HG02678 (cell line): ENCODE results near the gene ERCC3.
A peak's percentile ranks its signal among the peaks of the same experiment; 100 is the strongest.
"Not testable (repeated sequence)": the region's sequence is repeated elsewhere in the genome, so short reads cannot be mapped to it uniquely, and the experiment has no call there.

Source experiments
- ATAC-seq: cut with Tn5 transposase; IDR thresholded peaks from one replicate; pipeline ENCODE4 v1.9.1; 2021; ENCODE audit warnings: mild to moderate bottlenecking, moderate library complexity; ENCODE audit not compliant: unreplicated experiment

Gene ERCC3

DNA sequence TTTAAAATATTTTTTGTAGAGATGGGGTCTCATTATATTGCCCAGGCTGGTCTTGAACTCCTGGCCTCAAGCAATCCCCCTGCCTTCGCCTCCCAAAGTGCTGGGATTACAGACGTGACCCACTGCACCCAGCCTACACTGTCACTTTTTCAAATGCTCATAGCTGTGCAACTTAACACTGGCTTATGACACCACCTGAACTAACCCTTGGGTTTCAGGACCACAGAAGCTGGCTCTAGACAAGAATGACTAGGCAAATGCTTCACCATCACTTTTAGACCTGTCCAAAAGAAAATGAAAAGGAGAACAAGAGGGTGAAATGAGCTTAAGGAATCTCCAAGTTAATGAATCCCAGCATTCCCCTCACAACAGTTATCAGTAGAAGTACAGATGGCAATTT, 13.3 kb downstream of the ERCC3 start:
- no peak for ATAC-seq

DNA sequence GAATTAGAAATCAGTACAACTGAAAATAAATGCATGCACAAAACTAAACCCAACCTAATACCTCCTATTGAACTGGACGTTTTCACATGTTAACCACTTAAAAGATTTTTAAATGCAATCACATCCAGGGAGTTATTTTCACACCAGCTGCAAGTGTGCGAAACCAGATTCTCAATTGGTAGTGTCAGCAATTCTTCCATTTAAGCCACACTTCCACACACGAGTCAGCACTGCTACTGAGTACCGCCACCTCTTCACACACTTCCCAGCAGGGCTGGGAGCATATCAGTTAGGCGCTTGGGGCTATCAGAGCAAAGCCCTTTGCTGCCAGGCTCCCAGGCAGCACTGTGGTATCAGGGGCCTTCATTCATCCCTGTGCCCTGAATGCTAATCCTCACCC, 14.2 kb downstream of the ERCC3 start:
- ATAC-seq = no peak

DNA sequence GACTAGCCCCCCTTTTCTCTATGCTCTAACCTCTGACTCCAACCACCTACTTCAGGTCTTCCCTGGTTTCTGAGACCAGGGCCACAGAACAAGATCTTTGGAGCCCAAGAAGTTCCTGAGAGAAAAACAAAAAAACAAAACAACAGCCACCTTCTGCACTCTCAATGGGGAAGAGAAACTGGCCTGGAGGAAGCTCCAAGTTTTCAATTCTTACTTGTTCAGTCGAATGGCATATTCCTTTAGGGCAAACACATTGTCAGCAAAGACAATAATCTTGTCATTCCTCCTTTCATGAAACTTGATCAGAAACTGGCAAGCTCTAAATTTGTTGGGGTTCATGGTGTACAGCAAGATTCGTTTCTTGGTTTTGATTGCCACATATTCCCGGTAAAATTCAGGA, 15.0 kb downstream of the ERCC3 start:
- ATAC-seq = no peak

DNA sequence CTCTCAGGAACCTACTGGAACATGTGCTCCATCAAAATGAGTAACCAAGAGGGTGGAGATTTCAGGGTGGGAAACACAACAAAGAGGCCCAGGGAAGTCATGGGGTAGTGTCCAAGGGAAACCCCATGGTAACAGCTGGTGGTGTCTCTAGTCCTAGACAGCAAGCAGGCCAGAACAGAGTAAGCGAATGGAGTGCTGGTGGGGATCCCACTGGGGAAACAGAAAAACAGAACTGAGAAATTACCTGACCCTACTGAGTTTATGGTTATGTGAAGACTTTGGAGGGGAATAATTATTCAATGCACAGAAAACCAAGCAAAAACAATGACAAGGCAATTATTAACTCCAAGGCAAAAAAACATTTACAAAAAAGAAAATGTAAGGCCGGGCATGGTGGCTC, 16.9 kb downstream of the ERCC3 start:
- ATAC-seq = peak; percentile 93

DNA sequence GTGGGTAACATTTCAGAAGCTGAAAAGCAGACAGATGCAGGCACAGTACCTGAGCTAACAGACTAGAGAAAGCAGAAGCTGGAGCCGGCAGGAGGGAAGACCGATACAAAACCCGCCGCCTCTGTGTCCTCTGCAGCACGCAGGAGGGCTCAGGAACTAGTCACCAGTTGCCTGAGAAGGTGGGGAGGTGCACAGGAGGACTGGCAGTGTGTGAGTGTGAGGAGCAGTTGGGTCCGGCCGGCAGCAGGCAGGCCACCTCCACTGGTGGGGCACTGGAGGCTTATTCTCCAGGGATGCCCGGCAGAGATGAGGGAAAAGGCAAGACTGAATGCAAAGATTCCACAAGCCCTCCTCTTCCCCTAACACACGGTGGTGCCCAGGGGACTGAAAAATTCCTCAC, 18.2 kb downstream of the ERCC3 start:
- ATAC-seq = no peak

DNA sequence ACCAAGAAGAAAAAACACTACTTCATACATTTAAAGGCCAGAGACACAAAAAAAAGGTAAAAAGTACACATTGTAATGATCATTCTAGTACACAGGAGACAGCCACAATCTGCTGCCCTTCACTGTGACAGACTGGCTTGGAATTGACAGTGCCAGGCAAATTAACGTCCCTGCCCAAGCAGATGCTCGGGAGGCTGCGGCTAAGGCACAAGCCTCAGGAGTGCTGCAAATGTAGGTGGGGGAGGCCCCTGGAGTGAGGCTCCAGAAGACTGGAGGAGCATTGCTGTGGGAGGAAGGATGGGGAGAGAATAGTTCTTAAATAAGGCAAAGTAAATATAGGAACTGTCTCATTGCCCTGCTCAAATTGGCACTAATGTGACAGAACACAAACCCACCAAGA, 18.6 kb downstream of the ERCC3 start:
- ATAC-seq = no peak

DNA sequence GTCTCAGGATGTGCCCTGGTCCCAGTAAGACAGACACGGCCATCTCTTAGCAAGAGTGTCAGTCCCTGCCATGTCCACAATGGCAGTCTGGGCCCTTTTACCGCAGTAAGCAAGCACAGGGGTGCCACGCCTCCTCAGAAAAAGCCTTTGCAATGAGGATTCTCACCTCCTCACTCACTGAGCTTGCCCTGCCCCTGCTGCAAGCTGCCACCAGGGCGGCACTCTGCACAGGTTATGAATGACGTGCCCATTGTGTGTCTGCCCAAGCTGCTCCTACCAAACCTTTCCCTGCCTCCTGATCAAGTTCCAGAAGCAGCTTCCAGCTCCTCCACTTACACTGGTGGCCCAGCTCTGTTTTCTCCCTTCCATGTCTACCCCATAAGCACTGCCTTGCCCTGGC, 23.3 kb downstream of the ERCC3 start:
- ATAC-seq = no peak

DNA sequence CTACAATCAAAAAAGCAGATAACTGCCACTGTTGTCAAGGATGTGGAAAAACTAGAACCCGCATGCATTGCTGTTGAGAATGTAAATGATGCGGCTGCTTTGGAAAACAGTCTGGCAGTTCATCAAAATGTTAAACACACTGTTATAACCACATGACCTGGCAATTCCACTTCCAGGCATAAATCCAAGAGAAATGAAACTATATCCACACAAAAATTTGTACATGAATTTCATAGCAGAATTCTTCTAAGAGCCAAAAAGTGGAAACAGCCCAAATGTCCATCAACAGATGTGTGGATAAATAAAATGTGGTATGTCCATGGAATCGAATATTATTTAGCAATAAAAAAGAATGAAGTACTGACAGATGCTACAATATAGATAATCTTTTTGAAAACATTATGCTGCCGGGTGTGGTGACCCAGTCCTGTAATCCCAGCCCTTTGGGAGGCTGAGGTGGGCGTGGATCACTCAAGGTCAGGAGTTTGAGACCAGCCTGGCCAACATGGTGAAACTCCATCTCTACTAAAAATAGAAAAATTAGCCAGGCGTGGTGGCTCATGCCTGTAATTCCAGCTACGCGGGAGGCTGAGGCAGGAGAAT, 32.0 kb downstream of the ERCC3 start:
- no peak for ATAC-seq

DNA sequence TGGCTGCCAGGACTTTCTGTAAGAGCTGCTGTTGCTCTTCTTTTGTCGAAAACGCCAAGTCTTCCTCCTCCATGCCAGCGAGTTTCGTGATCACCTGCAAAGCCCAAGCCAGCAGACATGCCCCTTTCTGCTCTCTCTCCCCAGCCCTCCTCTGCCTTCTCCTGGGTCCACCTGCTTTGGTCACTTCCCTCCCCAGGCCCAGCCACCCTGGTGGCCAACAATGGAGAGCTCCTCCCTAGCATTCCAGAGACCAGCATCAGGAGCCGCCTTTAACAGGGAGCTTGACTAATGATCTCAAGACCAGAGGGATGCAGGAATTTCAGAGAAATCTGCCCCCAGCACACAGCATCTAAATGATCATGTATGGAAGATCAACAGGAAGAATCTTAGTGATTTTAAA, 34.6 kb downstream of the ERCC3 start:
- ATAC-seq = no peak

DNA sequence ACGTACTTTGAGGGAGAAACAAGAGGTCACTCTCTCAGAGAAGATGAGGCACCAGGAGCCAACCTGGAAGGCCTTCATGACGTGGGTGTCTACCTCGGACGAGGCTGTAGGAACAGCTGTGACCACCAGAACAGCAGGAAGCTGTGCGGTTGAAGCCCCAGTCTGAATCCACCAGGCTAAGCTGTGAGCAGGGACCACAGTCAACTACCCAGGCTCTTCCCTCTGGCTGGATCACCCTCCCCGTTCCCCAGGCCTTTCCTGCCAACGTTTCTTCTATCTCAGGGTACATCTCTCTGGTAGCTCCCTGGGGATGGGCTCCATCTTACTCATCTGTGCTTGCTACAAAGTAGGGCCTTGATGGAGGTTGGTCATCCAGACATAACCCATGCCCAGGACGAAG, 37.1 kb downstream of the ERCC3 start:
- ATAC-seq = no peak

DNA sequence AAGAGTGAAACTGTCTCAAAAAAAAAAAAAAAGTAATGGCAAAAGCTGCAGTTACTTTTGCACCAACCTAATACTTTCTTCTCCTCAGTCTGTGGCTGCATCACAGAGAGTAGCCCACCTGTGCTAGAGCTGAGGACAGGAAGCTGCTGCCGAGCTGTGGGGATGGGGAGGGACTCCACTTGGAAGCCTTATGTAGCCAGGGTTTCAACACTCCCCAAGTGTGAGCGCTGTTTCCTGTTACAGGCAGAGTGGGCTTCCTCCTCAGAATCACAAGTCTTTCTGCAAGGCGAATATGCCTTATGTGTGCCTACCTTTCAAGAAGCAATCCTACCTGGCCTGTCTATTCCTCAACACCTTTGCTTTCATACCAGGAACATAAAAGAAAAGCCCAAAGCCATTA, 37.6 kb downstream of the ERCC3 start:
- no peak for ATAC-seq

DNA sequence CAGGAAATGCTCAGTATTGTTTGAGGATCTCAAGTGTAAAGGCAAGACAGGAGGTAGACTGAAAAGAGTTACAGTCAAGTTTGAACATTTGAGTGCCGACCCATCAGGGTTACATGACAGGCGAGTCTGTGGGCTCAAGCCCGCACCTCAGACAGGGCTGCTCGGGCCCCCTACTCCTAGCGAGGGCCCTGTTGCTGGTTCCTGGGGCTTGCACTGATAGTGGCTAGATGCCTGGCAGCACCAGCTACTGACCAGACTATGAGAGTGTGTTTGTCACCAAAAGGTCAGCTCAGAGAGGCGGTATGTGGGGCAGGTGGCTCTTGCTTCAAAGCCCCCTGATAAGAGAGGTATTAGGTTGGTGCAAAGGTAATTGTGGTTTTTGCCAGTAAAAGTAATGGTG, 38.2 kb downstream of the ERCC3 start:
- ATAC-seq = no peak

DNA sequence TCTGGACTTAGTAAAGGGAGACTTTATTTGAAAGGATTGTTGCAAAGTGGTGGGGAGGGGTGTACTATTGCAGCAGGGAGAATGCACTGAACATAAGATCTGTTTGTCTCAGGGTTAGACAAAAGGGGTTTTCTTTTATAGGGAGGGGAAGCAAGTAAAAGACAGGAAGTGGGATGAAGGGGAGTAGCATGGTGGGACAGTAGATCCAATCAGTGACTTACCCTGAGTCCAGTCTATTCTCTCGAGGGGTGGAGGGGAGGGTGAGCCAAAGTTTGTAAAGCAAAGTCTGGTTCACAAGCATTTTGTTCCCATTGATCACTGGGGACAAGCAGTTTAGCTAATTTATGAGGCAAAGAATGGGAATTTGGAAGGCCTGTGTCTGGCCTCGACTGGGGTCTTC, 38.8 kb downstream of the ERCC3 start:
- no peak for ATAC-seq

DNA sequence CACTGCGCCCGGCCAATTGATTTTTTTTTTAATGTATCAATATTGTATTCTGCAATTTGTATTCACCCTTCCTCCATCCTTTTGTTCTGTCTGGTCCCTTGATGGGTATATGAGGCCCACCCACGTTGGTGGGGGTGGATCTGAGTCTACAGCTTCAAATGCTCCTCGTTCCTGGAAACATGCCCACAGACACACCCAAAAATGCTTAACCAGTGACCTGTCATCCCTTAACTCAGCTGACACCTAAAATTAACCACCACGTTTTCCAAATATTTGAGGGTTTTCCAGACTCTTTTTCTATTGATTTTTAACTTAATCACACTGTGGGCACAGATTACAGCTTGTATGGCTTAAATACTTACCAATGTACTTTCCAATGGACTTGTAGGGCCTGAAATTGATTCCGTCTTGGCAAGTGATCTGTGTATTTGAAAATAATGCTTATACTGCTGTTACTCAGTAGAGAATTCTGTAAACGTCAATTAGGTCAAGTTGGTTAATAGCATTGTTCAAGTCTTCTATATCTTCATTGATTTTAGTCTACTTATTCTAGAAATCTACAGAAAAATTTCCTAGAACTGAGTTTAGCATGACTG, 39.5 kb downstream of the ERCC3 start:
- ATAC-seq = no peak

DNA sequence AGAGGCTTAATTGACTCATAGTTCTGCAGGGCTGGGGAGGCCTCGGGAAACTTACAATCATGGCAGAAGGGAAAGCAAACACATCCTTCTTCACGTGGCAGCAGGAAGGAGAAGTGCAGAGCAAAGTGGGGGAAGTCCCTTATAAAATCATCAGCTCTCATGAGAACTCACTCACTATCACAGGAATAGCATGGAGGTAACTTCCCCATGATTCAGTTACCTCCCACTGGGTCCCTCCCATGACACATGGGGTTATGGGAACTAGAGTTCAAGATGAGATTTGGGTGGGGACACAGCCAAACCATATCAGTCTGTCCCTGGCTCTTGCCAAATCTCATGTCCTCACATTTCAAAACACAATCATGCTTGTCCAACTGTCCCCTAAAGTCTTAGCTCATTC, 52.8 kb downstream of the ERCC3 start:
- ATAC-seq = not testable (repeated sequence)

DNA sequence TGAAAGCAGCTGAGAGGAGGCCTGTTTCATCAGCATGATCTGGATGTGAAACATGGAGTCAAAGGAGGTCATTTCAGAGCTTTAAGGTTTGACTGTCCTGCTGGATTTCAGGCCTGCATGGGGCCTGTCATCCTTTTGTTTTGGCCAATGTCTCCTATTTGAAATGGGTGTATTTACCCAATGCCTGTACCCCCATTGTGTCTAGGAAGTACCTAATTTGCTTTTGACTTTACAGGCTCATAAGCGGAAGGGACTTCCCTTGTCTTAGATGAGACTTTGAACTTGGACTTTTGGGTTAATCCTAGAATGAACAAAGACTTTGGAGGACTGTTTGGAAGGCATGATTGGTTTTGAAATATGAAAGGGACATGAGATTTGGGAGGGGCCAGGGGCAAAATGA, 54.5 kb downstream of the ERCC3 start:
- no peak for ATAC-seq

DNA sequence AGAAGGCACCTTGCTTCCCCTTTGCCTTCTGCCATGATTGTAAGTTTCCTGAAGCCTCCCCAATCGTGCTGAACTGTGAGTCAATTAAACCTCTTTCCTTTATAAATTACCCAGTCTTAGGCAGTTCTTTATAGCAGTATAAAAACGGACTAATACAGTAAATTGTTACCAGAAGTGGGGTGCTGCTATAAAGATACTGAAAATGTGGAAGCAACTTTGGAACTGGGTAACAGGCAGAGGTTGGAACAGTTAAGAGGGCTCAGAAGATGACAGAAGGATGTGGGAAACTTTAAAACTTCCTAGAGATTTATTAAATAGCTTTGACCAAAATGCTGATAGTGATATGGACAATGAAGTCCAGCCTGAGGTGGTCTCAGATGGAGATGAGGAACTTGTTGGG, 56.2 kb downstream of the ERCC3 start:
- ATAC-seq = not testable (repeated sequence)

DNA sequence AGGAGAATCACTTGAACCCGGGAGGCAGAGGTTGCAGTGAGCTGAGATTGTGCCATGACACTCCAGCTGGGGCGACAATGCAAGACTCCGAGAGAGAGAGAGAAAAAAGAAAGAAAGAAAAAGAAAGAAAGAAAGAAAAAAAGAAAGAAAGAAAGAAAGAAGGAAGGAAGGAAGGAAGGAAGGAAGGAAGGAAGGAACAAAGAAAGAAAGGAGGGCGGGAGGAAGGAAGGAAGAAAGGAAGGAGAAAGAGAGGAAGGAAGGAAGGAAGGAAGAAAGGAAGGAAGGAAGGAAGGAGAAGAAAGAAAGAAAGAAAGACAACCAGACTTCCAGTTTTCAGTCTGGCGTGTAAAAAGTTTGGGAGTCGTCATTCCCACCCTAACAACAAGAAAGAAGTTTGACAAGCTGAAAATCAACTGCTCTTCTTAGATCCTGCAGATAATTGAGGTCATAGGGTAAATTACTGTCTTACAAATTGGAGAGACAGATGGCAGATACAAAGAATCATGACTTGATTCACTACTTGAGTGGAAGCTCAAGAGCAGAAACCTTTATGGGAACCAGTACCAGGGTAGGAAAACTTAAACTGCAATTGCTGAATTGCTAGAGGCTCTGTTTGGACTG, 58.8 kb downstream of the ERCC3 start:
- no peak for ATAC-seq

DNA sequence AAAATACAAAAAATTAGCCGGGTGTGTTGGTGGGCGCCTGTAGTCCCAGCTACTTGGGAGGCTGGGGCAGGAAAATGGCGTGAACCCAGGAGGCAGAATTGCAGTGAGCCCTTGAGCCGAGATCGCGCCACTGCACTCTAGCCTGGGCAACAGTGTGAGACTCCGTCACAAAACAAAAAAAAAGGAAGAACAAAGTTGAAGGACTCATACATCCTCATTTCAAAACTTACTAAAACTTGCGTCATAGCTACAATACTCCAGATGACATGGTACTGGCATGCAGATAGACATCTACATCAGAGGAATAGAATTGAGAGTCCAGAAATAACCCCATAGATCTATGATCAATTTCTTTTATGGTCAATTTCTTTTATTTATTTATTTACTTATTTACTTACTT, 60.2 kb downstream of the ERCC3 start:
- no peak for ATAC-seq

DNA sequence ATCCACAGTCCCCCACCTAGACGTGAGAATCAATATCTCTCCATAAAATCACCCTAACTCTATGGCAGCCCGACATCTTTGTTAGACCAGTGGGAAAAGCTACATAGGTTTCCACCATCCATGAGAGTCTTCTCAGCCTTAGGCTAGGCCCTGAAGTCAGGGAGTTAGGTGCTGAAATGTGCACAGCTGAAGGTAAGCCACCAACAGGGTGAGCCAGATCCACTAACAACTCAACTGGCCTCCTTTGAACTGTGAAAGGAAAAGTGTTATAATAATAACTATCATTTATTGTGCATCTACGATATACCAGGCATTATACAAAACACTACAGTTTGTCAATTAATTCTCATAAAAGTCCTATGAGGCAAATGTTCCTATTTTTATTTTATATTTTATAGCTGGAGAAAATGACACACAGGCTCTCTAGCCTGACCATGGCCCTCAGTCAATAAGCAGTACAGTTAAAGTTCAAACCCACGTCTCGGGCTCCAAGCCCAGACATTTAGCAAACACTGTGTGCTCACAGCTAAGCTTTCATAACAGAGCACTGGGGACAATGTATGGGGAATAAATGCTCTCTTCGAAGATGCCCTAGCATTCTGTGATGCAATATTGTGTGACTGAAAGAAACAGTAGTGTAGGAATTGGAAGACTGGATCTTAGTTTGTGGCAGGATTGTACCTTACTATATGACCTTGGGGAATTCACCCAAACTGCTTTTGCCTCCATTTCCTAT, 62.6 kb downstream of the ERCC3 start:
- no peak for ATAC-seq

DNA sequence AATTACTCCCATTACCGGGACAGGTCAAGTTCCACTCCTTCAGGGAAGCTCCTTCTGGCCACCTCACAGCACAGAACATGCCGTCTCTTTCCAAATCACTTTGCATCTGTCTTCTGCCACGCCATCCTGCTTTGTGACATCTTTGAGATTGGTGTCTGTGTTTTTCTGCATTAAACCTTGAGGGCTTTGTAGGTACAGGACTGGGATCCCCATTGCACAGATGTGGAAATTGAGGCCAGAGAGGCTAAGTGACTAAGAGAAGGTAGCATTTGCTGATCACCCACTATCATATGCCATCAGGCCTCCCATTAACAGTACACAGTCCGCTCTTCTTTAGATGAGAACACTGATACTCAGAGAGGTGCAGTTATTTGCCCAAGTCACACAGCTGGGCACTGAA, 64.4 kb downstream of the ERCC3 start:
- no peak for ATAC-seq

DNA sequence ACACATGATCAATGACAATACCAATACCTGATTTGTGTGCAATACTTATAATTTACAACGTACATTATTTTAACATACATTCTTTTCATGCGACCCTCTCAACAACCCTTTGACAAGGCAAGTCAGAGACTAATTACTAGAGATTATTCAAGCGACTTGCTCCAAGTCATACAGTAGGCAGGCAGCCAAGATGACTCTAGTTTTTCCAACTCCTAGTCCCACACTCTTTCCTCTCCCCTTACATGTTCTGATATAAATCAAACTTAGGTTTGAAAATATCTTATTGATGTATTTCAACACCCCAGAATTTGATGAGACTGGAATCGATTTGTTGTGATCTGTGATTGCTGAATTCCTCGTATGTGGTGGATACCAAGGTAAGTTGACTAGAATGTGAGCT, 65.8 kb downstream of the ERCC3 start:
- ATAC-seq = no peak
